ENCODE measurements around the gene FAT2.

The FAT2 gene

GRCh38 chr5:151555760-151556576 lies 35.2 kb downstream of the FAT2 start:
- no peak for DNase-seq (ENCODE audit: low read depth)

GRCh38 chr5:151553695-151554094 lies 37.4 kb downstream of the FAT2 start:
- DNase-seq (ENCODE audit: low read depth) = no peak

- no peak for DNase-seq (ENCODE audit: low read depth)
Observed at GRCh38 chr5:151553130-151553670, 37.9 kb downstream of the FAT2 start.

GRCh38 chr5:151551985-151552384 lies 39.1 kb downstream of the FAT2 start:
- DNase-seq (ENCODE audit: low read depth) = no peak

GRCh38 chr5:151550146-151550545 lies 41.0 kb downstream of the FAT2 start:
- no peak for DNase-seq (ENCODE audit: low read depth)

- DNase-seq (ENCODE audit: low read depth) = no peak
Observed at GRCh38 chr5:151549713-151550112, 41.4 kb downstream of the FAT2 start.

- no peak for DNase-seq (ENCODE audit: low read depth)
Observed at GRCh38 chr5:151547364-151547763, 43.8 kb downstream of the FAT2 start.

GRCh38 chr5:151541571-151541970 lies 49.6 kb downstream of the FAT2 start:
- DNase-seq (ENCODE audit: low read depth) = no peak

Data from stimulated activated CD4-positive, alpha-beta T cell treated with anti-CD3 and anti-CD28 coated beads, Interleukin-2, amount 100 ng/mL, for 4 hours (primary cell).